RPMI7951 (cell line): ENCODE measurements around the gene GPX6. TPM values are rescaled to one million over a fixed set of nuclear protein-coding genes. Genes with fewer than 3 reads are reported as not detected.
"Not testable (repeated sequence)": the region's sequence is repeated elsewhere in the genome, so short reads cannot be mapped to it uniquely, and the experiment has no call there.

Experiments used
- DNase-seq: peaks from one replicate; pipeline ENCODE4 v3.0.0-alpha.2; 2012; ENCODE audit warnings: low read depth
- total RNA-seq: library from RNA; depleted of rRNA; stranded (reverse); fragments of >200 nt; shearing (Covaris generic); gene quantifications from 2 replicates; pipeline ENCODE4 v1.2.3, GENCODE V29; 2014

GPX6 gene
- total RNA-seq, 1 experiment from 2014 or later, result not detected

- DNase-seq, result peak; percentile 8
Observed at GRCh38 chr6:28525496-28526039, 10.0 kb upstream of the GPX6 start, which contains the start of gene GPX5. Gene GPX5, plus strand, starts transcription at chr6:28525881. Its CDS starts 133 bp downstream, at chr6:28526014.

- no peak for DNase-seq
Observed at GRCh38 chr6:28523241-28523622, 7.6 kb upstream of the GPX6 start.

GRCh38 chr6:28522594-28523240, 7.1 kb upstream of the GPX6 start:
- DNase-seq, result no peak

GRCh38 chr6:28517964-28518363, 2.4 kb upstream of the GPX6 start:
- DNase-seq, result no peak

- not testable (repeated sequence) for DNase-seq
Observed at GRCh38 chr6:28512387-28512786, 3.2 kb downstream of the GPX6 start.

GRCh38 chr6:28511628-28512300, 3.8 kb downstream of the GPX6 start:
- no peak for DNase-seq

GRCh38 chr6:28506807-28507475, 8.7 kb downstream of the GPX6 start:
- DNase-seq, result no peak

- no peak for DNase-seq
Observed at GRCh38 chr6:28505733-28506132, 9.9 kb downstream of the GPX6 start.

- DNase-seq, result not testable (repeated sequence)
Observed at GRCh38 chr6:28502709-28503305, 12.8 kb downstream of the GPX6 start.

GRCh38 chr6:28502136-28502535, 13.5 kb downstream of the GPX6 start:
- DNase-seq, result not testable (repeated sequence)

- DNase-seq, result no peak
Observed at GRCh38 chr6:28501259-28501658, 14.3 kb downstream of the GPX6 start.

GRCh38 chr6:28497893-28498292, 17.7 kb downstream of the GPX6 start:
- DNase-seq, result peak; percentile 4

- no peak for DNase-seq
Observed at GRCh38 chr6:28497306-28497705, 18.3 kb downstream of the GPX6 start.

GRCh38 chr6:28496099-28496779, 19.4 kb downstream of the GPX6 start:
- DNase-seq, result no peak

GRCh38 chr6:28491984-28492317, 23.6 kb downstream of the GPX6 start:
- DNase-seq, result no peak

GRCh38 chr6:28490205-28490890, 25.2 kb downstream of the GPX6 start:
- DNase-seq, result no peak

- DNase-seq, result peak; percentile 55
Observed at GRCh38 chr6:28489366-28490204, 26.0 kb downstream of the GPX6 start.

- peak; percentile 43 for DNase-seq
Observed at GRCh38 chr6:28488916-28489365, 26.7 kb downstream of the GPX6 start.

- no peak for DNase-seq
Observed at GRCh38 chr6:28486988-28487742, 28.4 kb downstream of the GPX6 start.
